HG02588 (cell line): ENCODE measurements around the gene NPB.

Experiments
- ATAC-seq: cut with Tn5 transposase; IDR thresholded peaks from one replicate; pipeline ENCODE4 v1.9.1; 2021; ENCODE audit warnings: mild to moderate bottlenecking, moderate library complexity; ENCODE audit not compliant: unreplicated experiment

The NPB gene

DNA sequence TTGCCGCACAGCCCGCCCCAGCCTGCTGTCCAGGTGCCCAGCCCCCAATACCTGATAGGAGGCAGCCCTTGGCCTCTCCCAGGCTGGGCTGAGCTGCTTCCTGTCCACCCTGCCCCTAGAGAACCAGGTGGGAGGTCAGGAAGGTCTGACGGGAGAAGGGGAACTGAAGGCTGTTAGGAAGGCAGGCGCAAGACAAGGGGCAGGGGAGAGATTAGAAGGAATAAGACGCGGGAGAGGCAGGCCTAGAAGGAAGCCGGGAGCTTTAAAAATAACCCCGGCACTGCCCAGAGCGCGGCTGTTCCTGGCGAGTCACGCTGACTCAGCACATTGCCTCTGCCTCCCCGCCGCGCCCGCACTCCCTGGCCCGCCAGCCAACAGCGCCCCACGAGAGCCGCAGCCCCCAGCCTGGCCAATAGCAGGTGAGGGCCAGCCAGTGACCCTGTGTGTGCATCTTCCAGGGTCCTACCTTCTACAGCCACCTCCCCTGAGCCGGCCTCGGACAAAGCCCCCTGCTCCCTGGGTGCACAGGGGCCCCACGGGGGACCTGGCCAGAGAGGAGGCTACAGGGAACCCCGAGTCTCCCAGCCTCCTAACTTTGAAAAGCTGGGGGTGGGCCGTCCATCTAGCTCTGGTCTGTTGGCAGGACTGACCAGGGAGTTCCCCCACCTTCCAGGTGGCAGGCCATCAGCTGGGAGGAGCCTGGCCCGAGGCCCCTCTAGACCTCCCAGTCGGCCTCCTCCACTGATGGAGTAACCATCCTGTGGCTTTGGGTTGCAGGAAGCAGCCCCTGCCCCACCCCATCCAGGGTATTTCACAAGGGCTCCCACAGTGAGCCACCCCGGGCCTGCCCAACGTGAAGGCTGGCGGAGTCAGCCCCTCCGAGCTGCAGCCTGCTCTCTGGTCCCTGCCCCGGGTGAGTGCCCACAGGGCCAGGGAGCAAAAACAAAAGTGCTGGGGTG, 21.5 kb downstream of the NPB start:
- no peak for ATAC-seq

- ATAC-seq = no peak
These were observed 22.8 kb downstream of the NPB start for GRCh38 chr17:81924557-81925532.

DNA sequence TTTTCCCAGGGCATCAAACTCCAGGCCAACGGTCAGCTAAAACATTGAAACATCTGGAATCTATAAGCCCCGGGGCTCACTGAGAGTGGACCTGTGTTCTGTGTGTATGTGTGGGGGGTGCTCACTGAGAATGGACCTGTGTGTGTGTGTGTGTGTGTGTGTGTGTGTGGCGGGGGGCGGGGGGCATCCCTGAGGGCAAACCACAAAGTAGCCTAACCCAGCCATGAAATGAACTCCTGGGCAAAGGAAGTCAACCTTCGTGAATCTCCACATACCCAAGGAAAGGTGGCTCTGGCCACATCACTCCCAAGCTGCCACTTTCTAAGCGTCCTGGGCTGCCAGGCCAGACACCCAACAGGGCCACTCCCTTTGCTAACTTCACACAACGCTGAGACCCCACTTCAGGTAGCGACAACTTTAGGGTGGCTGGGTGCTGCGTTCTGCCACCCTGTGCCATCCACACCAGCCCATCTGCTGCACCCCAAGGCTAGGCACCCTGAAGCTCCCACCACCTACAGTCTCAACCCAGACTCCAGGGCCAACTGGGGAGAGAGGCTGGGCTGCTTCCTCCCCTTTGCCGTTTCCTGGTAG, 23.9 kb downstream of the NPB start:
- ATAC-seq = no peak

DNA sequence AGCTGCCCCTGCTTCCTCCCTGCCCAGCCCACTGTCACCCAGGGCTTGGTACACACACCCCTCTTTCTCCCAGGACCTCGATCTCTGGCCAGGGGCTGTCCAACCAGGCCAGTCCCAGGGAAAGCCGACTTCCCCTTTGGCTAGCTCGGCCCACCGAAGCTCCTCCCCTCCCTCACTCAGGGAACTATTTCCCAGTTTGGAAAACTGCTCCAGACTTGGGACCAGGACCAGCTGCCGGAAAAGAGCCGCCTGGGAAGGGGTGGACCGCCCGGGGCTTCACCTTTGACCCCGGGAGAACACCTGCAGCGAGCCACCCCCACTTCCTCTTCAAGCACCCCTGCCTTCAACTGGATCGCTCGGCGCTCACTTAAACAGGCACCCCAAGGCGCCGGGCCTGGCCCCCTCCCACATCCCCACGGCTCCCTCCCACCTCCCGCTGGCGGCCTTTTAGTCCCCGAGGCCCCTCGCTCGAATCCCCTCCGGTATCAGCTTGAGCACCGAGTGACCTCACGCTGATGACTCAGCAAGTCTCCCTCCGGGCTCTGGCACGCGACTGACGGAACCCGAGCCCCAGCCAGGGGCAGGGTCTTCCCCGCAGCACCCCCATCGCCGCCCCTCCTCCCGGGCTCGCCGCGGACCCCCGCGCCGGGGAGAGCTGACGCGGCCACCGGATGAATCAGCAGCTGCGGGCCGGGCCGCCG, 24.6 kb downstream of the NPB start:
- peak; percentile 24 for ATAC-seq

DNA sequence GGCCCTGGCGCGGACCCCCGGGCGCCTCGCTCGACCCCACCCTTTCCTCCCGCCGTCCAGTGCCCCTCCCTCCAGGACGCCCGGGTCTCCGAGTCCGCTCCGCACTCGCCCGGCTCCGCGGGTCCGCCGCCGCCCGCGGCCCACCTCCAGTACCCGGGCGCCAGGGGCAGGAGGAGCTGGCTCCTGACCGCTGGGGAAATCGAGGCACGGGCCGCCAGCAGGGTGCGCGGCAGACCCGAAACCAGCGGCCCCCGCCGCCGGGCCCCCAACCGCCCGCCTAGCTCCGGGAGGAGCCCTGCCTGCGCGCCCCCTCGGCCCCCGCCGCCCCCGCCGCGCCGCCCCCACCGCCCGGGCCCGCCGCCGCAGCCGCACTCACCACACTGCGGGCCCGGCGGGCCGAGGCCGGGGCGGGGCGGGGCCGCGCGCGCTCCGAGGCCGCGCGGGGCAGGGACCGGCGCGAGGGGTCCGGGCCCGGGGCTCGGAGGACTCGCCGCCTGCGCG, 25.2 kb downstream of the NPB start:
- no peak for ATAC-seq

GRCh38 chr17:81927653-81928543, 25.9 kb downstream of the NPB start, which contains the start of gene MAFG:
MAFG (minus strand) TSS chr17:81927735; CDS start chr17:81923185, 4,550 bp downstream.
- peak; percentile 55 for ATAC-seq

- ATAC-seq = no peak
These were observed 26.7 kb downstream of the NPB start for GRCh38 chr17:81928544-81929252.

GRCh38 chr17:81929253-81930141, 27.5 kb downstream of the NPB start:
- ATAC-seq = no peak

GRCh38 chr17:81930142-81931125, 28.4 kb downstream of the NPB start:
- no peak for ATAC-seq

DNA sequence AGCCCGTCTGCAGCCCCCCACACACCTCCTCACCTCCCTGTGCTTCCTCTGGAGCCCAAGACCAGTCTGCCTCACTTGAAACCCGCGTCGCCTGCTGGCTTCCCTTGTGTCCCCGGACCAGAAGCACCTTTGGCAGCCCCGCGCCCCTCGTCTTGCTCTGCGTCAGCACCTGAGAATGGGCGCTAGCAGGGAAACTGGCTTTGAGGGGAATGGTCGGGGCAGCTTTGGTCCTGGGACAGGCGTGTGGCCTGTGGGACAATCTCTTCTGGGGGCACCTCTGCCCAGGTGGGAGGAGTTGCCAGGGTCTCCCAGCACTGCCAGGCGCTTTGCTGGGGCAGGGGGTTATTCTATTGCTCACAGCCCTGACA, 29.1 kb downstream of the NPB start:
- ATAC-seq = no peak

GRCh38 chr17:81931557-81932332, 29.7 kb downstream of the NPB start:
- ATAC-seq = no peak

GRCh38 chr17:81932333-81932983, 30.4 kb downstream of the NPB start:
- ATAC-seq = no peak

DNA sequence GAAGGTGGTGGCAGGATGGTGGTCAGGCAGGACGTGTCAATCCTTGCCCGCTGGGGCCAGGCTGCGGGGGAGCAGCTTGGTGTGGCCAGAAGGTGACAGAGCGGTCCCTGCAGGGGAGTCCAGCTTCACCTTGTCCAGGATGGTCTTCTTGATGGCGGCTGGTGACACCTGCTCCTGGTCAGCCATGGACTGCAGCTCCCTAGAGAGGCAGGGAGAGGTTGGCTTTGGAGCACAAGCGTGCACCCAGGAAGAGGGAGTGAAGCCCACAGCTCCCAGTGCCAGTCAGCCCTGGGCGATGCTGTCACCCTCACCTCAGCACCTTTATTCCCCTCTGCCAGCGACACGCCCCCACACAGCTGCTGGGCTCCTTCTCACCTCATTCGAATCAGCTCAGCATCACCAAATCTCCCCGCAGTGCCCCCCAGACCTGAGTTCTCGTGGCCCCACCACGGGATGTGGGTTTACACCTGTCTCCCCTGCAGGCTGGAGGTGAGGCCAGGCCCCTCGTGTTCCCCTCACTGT, 31.2 kb downstream of the NPB start:
- no peak for ATAC-seq

DNA sequence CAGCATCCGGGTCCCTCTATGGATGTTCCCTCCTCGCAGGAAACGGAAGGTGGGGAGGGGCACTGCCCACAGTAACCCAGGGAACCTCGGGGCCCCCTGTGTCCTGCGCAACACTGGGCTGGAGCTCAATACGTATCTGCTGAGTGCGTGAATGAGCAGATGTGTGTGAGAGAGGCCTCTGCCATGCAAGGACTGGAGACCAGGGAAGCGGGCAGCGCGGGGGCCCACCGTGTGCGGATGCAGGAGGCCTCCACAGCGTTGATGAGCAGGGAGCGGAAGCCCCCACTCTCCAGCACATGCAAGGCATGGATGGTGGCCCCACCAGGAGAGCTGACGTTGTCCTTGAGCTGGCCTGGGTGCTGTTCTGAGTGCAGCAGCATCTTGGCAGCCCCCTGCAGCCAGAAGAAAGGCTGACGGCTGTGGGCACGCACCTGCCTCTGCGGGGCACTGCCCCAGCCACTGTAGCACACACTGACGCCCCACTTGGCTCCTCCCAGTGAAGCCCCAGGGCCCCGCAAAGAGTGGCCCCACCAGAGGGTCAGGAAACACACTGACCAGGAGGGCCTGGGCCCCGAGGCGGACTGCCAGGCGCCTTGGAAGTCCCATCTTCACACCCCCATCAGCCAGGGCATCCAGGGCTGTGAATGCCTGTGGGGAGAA, 32.2 kb downstream of the NPB start:
- ATAC-seq = no peak
